KG1 (cell line): ENCODE results near the gene INO80C.
"Not testable (repeated sequence)": the region's sequence is repeated elsewhere in the genome, so short reads cannot be mapped to it uniquely, and the experiment has no call there.

ENCODE experiments used
- DNase-seq: peaks from one replicate; lab custom pipeline; 2025; lab: John Stamatoyannopoulos, UW

The INO80C gene

DNA sequence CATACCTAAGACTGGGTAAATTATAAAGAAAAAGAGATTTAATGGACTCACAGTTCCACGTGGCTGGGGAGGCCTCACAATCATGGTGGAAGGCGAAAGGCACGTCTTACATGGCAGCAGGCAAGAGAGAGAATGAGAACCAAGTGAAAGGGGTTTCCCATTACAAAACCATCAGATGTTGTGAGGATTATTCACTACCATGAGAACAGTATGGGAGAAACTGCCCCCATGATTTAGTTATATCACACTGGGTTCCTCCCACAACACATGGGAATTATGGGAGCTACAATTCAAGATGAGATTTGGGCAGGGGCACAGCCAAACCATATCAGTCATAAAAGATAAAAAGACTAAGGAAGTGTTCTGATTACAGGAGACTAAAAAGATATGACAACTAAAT, 8.5 kb downstream of the INO80C start:
- DNase-seq: not testable (repeated sequence)

DNA sequence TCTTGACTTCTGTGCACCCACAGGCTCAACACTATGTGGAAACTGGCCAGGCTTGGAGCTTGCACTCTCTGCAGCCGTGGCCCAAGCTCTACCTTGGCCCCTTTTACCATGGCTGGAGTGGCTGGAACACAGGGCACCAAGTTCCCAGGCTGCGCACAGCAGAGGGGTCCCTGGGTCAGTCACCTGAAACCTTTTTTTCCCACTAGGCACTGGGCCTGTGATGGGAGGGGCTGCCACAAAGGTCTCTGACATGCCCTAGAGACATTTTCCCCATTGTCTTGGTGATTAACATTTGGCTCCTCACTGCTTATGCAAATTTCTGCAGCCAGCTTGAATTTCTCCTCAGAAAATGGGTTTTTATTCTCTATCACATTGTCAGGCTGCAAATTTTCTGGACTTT, 9.4 kb downstream of the INO80C start:
- not testable (repeated sequence) for DNase-seq

DNA sequence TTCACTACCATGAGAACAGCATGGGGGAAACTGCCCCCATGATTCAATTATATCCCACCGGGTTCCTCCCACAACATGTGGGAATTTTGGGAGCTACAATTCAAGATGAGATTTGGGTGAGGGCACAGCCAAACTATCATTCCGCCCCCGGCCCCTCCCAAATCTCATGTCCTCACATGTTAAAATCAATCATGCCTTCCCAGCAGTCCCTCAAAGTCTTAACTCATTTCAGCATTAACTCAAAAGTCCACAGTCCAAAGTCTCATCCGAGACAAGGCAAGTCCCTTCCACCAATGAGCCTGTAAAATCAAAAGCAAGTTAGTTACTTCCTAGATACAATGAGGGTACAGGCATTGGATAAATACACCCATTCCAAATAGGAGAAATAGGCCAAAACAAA, 10.2 kb downstream of the INO80C start:
- not testable (repeated sequence) for DNase-seq

DNA sequence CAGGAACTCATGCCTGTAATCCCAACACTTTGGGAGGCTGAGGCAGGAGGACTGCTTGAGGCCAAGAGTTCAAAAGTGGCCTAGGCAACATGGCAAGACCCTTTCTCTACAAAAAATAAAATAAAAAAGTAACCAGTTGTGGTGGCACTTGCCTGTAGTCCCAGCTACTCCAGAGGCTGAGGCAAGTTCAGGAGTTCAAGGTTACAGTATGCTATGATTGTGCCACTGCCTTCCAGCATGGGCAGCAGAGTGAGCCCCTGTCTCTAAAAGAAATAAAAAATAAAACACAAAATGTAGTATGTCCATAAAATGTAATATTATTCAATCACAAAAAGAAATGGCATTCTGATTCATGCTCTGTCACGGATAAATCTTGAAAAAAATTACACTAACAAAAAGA, 11.9 kb downstream of the INO80C start:
- DNase-seq: no peak

DNA sequence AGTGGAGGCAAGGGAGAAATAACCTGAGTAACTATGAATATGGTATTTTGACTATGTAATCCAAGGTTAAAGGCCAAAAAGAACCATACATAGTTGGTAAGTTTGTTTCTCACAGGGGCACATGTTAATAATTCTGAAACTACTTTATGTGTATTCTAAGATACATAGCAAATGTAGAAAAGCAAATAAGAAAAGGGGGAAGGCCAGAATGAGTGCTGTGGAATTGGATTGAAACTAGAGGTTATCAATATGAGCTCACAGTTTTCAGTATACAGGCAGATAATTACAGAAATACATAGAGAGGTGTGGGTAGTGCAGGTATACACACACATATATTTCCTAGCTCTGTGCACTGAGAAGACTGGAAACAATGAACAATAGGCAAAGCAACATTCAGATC, 13.7 kb downstream of the INO80C start:
- DNase-seq: no peak

DNA sequence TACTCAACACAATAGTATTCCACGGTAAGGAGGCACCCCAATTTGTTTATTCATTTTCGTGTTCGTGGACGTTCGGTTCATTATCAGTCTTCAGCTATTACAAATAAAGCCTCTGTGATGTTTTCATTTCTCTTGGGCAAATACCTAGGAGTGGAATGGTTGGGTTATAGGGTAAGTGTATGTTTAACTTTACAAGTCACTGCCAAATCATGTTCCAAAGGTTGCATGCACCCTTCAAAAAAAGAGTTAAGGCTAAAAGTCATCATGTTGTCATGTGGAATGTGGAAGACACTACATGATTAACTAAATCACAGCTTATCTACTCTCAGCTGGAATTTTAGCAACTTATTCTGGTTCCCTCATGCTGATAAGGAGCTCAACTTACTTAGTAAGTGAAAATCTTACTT, 15.8 kb downstream of the INO80C start:
- no peak for DNase-seq

DNA sequence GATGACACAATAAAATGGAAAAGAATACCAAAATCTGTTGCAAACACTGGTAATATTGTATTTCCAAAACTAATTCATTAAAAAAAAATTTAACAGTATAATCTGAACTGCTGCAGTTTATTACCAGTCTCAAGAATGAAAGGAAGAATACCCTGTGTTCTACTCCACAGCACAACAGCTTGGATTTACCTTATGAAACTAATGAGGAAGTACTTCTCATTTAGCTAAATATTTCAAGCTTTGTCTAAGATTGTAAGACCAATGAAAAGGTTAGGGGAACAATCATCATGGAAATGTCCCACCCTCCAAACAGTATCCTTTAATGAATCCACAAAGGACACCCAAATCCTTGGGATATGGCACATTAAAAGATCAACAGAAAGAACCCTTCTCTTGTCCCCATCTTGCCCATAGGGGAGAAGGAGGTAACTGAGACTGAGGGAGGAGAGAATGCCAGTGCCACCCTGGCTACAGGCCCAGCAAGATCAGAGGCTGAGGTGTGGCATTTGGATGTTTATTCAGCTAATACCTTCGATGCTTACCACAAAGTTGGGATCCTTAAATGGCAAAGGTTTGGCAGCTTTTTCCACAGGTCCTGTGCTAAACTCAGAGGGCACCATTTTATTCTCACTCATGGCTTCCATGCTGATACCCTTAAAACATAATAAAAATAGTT, 17.7 kb downstream of the INO80C start:
- DNase-seq: no peak

DNA sequence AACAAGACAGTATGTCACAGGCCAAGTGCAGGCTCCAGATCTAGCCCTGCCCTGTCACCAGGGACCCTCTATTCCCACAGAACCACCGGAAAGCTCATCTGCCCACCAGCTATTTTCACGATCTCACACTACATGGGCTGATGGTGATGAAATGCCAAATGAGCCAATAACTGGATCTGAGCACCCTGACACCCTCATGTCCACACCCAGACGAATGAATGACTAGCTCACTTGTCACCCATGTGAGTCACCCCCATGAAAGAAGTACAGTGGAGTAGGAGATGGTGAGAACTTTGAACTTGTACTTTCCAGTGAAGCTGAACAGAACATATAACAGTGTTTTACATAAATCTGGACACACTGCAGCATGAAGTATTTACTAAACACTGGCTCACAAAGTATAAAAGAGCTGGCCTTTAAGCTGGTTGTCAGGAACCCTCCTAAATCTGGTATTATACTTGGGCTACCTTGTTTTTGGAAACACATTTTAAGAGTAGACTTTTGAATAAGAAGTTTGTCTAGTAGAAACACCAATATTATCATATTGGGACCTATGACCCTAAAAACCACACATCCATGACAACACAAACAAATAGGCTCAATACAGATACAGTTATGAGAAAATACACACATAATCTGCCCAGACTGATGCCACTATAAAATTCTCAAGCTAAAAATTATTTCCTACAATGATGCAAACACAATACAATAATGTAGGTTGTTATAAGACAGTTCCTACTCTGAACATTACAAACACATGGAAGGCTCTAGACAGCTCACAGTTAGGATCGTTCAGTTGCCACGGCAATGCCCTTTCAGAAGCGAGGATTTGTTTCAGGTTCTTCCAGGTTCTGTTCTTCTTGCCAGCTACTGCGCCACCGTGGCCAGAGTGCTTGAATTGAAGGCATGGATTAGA, 19.0 kb downstream of the INO80C start:
- no peak for DNase-seq

DNA sequence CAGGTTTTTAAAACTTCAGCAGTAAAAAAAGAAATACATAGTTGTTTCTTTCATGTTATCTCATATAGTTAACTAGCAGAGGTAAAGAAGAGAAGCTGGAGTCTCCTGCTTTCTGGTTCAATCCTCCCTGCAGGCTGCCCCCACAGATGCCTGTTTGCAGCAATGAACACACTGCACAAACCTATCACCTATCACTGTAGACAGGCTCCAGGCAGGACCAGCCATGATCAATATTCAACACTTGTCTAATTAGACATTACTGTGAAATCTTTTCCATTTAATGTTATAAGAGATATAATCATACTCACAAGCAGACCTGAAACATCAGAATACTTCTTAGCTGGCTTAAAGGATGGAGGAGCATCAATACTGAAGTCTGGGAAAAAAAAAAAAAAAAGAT, 19.8 kb downstream of the INO80C start:
- no peak for DNase-seq

DNA sequence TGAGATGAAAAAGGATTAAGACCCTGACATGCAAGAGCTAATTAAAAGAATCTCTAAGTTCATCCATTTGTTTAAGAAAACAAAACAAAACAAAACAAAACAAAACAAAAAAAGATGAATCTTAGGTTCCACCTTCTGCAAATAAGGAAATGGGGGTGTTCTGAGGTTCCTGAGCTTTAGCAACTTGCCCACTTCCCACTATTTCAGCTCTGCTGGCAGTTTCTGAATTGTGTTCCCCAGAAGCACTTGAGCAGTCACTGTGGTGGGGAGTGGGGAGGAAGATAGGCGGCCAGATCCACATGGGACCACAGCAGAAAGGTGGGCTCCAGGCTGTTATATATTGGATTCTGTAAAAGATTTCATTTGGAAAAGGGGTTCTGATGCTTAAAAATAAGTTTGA, 20.3 kb downstream of the INO80C start:
- DNase-seq: no peak

DNA sequence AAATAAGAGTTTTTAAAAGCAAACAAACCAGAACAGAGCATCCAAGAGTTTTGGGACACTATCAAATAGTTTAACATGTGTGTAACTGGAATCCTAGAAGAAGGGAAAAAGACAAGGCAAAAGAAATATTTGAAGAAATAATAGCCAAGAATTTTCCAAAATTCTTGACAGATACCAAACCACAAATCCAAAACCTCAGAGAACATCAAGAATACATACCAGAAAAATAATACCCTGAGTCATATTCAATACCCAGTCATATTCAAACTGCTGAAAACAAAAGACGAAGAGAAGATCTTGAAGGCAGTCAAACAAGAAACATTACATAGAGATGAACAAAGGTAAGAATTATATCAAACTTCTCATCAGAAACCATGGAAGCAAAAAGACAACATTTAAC, 22.9 kb downstream of the INO80C start:
- no peak for DNase-seq

DNA sequence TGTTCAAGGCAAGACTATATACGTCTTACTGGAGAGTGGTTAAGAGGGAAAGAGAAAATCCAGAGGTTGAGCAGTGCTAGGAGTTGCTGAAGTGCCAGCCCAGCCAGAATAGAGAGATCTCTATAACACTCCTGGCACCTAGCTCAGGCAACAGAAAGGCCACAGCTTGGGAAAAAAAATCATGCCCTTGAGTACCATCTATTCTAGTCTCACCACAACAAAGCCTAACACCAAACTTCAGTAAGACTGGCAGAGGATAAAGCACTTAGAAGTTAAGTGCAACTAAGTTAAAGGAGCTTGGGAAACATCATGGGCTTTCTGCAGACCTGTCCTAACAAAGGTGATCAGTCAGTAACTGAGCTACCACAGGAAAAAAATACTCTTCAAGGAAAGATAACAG, 24.2 kb downstream of the INO80C start:
- DNase-seq: no peak

DNA sequence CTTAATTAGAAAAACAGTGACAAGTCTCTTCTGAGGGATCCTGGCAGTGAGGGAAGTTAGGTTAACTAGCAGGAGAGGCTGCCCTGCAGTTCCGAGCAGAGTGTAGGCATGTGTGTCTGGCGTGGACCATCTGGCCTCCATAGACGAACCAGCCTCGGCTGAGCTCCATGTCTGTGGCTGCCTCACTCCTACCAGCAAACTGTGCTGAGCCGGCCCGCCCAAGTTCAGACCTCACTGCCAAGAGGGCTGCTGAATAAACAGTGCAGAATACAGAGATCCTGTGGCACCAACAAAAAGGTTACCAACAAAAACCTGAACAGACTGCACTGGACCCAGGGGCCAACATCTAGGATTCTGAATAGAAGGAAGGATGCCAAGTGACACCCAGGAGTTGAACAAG, 27.3 kb downstream of the INO80C start:
- no peak for DNase-seq

DNA sequence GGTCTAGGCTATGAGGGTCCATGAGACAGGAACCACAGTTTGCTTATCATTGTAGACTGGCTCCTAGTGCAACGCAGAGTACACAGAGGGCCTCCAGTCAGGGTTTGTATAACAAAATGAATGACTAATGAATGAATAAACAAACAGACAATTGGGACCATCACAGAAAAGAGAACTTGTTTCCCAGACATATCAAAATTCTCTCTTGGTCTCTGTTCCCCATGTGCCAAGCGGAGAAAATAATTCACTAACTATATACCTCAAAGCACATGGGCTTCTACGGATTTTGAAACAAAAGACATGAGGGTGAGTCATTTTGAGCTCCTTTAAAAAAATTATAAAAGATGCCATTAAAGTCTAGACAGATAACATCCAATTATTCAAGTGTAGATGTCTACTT, 28.0 kb downstream of the INO80C start:
- DNase-seq: no peak

DNA sequence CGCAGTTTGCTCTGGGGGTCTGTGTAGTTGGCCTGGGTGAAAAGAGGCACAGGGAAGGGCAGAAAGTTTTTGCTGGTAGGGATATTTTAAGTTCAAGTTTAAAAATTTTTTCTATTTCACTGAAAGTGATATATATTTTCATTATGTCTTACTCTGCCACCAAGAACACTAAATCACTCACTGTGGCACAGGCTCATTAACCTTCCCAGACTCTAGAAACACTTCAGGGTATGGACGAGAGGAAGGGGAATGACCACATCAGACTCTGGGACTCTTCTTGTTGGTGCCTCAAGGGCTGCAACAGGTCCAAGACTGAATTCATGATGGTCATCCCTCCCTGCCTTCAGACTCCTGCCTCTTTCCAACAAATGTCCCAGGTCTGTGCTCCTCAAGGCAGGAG, 29.0 kb downstream of the INO80C start:
- no peak for DNase-seq

DNA sequence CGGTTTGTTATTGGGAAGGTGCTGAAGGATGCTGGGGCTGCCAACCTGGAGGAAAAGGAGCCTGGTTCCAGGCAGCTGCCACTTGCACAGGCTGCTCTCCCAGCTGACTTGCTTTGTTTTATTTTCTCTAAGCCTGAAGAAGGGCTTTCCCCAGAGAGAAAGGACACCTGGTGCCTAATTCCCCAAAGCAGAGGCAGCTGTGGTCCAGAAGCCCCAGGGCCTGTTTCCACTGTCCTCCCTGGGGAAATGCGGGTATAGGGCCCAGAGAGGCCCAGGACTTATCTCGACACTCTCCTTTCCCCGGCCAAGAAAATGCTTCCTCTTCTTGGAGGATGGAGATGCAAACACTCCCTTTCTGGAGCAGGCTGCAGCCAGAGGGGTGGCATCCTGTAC, 30.1 kb downstream of the INO80C start:
- DNase-seq: no peak

DNA sequence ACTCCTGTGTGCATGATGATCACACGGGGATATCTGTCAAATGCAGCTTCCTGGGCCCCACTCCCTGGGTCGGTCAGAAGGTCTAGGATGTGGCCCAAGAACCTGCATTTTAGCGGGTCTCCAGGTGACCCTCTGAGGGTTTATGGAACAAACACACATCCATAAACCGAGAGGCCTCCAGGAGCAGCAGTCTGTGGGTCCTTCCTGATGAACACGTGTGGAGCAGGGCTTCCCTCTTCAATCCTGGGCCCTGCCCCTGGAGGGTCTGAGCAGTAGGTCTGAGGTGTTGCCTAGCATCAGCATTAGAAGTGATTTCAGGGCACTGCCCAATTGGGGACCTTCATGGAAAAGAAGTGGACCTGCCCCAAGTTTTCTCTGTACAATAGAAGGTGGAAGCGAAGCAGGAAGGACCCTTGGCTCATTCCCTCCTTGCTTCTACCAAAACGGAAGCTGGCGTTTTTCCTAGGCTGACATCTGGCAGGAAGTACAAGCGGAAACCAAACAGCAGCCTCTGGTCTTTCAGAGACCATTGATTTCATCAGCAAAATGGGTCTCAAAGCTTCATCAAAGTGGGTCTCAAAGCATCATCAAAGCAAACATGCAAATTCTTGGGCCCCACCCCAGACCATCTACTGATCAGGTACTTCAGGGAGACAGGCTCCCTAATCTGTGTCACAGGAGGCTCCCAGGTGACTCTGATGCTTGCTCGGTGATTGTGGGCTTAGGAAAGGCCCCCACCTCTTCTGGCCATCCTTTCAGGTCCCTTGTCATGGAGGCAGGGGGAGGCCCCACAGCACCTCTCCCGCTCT, 30.7 kb downstream of the INO80C start:
- no peak for DNase-seq

DNA sequence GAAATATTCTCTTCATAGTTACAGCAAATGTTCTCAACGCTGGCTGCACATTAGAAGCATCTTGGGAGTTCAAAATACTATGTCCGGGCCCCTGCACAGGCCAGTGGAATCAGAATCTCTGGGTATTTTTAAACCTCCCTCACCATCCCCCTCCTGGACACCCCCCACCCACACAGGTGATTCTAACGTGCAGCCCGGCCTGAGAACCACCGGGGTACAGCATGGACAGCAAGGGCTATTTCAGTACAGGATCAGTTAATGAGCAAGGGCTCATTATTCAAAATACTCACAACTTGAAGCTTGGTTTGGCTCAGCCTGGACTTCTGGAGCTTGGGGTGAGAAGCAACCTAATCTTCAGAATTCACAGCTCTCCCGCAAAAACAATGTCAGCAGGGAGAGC, 31.4 kb downstream of the INO80C start:
- no peak for DNase-seq

DNA sequence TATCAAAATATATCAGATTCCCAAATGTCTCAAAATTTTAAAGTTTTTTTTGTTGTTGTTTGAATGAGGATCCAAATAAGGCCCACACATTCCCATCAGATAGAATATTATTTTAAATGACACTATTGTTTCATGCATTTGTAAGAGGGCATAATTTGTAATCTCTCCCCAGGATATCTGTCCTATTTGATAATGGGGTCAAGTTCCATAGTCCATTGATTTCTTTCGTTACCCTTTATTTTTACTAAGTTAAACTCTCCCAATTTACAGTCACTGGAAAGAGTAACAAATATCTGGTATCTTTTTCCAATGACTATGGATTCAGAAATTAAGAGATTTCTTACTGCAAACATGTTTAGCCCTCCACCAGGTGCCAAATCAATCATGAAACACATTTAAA, 32.4 kb downstream of the INO80C start:
- DNase-seq: no peak

DNA sequence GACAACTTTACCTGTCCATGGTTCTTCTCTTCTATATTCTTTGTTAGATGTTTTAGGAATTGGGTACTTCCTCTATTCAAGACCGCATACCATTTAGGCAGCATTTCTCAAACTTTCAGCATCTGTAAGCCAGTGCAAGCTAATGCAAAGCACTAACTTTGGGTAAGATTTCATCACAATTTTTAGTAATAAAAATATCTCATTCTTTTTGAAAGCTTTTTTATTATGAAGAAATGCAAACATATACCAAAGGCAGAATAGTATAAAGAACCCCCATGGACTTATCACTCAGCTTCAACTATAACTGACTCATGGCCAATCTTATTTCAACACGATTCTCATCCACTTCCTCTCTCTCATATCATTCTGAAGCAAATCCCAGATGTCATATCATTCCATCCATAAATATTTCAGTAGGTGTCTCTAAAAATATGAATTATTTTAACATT, 32.9 kb downstream of the INO80C start:
- DNase-seq: peak; percentile 35

DNA sequence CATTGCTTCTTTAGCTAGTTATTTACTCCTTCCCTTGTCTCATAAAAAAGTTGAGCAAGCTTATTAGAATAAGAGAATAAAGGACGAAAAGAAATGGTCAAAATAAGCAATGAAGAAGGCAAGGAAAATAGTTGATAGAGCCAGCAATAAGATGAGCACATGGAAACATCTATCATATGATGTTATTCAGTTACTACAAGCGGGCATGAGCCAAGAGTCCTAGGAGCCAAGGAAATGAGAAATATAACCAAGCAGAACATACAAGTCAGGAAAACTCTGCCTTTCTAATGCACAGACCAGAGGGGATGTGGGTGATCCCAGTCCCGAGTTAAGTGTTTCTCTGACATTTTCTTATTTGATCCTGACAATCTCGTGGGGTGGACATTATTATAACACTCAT, 33.9 kb downstream of the INO80C start:
- DNase-seq: no peak

DNA sequence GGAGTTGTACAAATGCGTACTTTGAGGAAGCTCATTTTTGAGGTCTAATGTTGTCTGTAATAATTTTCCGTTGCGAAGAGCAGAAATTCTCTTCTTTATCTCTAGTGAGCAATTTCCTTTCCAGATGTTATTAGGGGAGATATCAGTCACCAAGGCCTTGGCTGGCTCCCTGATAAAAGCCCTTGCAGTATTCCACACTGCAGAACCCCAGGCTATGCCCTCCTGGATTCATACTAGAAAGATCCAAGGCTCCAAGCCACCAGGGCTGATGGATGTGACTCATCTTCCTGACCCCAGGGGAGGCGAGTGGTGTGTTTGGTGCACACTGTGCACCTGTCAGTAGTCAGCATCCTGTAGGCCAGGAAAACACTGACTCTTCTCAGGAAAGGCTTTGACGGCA, 34.7 kb downstream of the INO80C start:
- no peak for DNase-seq

DNA sequence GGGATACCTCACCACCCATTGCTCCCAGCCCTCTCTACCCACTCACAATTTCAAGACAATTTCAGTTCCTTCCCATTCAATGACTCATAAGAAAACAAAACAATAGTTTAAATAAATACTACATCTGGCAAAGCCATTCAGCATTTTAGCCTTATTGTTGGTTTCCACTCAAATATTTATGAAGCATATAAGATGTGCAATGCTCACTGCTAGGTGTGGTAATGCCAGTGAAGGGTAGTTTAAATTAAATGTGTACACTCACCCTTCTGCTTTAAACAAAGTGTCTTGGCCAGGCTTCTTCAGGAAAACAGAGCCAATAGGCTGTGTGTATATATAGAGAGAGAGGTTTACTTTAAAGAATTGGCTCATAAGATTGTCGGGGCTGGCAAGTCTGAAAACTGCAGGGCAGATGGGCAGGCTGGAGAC, 37.0 kb downstream of the INO80C start:
- DNase-seq: no peak
